ENCODE data around the gene P2RX3. TPM values are rescaled to one million over a fixed set of nuclear protein-coding genes. Genes with fewer than 3 reads are reported as not detected.

The P2RX3 gene
- total RNA-seq, 4 donors from 2014 or later: not detected

DNA sequence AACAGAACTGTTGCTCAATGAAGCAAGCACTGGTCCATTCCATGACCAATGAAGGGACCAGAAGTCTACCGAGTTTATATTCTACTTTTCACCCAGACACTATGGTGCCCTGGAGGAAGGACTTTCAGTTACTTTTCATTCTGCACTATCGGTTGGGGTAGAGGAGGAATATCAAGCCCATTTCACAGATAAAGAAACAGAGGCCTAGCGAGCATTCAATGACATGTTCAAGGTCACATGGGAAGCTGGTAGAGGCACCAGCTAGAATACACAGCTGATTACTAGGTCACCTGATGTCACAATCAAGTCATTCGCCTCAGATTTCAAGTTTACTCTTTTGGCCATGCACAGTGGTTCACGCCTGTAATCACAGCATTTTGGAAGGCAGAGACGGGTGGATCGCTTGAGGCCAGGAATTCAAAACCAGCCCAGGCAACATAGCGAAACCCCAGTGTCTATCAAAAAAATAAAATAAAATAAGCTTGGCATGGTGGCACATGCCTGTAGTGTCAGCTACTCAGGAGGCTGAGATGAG, 69.9 kb downstream of the P2RX3 start:
- intact Hi-C loops (cut with DNase I; ENCODE audit: low total_unique reads) (no loop called here), in situ Hi-C loops (cut with MboI; ENCODE audit: low pct_ligation_motif_present in 1 of 4, low pct_unique_long_range_greater_than_20kb in 1 of 4, low sequenced_read_pairs in 3 of 4) (no loop called here)
- Histone ChIP-seq H3K36me3 (no peaks in the 10 kb centered on the region), H3K4me3 (no peak overlapping the region), H3K9me3 (no peaks in the 10 kb centered on the region), H3K27me3 (no peaks in the 10 kb centered on the region), H3K27ac (no peak overlapping the region), H3K4me1 (peaks cover 0 to 7% (median 0%) of the 10 kb centered on the region in 4 donors)
- DNase-seq: no peak
- TF ChIP-seq POLR2AphosphoS5 (IDR thresholded peaks at IDR 0.05): no peak
- TF ChIP-seq POLR2A (IDR thresholded peaks at IDR 0.05): no peak
- TF ChIP-seq, protein P1, sequence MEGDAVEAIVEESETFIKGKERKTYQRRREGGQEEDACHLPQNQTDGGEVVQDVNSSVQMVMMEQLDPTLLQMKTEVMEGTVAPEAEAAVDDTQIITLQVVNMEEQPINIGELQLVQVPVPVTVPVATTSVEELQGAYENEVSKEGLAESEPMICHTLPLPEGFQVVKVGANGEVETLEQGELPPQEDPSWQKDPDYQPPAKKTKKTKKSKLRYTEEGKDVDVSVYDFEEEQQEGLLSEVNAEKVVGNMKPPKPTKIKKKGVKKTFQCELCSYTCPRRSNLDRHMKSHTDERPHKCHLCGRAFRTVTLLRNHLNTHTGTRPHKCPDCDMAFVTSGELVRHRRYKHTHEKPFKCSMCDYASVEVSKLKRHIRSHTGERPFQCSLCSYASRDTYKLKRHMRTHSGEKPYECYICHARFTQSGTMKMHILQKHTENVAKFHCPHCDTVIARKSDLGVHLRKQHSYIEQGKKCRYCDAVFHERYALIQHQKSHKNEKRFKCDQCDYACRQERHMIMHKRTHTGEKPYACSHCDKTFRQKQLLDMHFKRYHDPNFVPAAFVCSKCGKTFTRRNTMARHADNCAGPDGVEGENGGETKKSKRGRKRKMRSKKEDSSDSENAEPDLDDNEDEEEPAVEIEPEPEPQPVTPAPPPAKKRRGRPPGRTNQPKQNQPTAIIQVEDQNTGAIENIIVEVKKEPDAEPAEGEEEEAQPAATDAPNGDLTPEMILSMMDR (IDR thresholded peaks at IDR 0.05): no peak
- TF ChIP-seq EP300 (IDR thresholded peaks at IDR 0.05; ENCODE audit: low read depth): no peak
- 91 to 92% methylated on average over 7 to 8 of the region's 8 CpGs for WGBS, 2 donors (ENCODE audit: low coverage in 1 of 2)

DNA sequence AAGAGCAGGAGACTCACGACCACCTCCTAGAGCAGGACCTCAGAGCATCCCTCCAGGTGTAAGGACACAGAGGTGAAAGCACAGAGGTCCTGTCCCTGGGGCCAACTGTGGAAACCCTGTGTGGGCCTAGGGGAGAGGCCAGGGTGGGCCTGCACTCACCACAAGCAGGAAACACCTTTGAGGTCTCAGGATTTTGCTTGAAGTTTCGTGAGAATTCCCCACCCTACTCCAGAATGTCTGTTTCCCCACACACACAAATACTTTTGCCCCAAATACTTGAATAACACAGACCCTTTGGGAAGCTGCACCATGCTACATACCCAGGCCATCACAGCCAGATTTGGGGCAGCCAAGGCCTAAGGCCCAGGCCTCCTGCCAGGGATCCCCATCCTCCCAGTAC, 70.6 kb downstream of the P2RX3 start:
- H3K4me3 ChIP-seq: no peak overlapping the region
- H3K36me3 ChIP-seq: no peaks in the 10 kb centered on the region
- intact Hi-C loops (cut with DNase I; ENCODE audit: low total_unique reads): no loop called here
- in situ Hi-C loops (cut with MboI; ENCODE audit: low pct_ligation_motif_present in 1 of 4, low pct_unique_long_range_greater_than_20kb in 1 of 4, low sequenced_read_pairs in 3 of 4): no loop called here
- H3K27me3 ChIP-seq: no peaks in the 10 kb centered on the region
- no peaks in the 10 kb centered on the region for H3K9me3 ChIP-seq
- TF ChIP-seq POLR2A (IDR thresholded peaks at IDR 0.05): no peak
- TF ChIP-seq, protein P1 (IDR thresholded peaks at IDR 0.05): no peak
- no peak for TF ChIP-seq POLR2AphosphoS5 (IDR thresholded peaks at IDR 0.05)
- no peak for DNase-seq
- peaks cover 0 to 7% (median 0%) of the 10 kb centered on the region in 4 donors for H3K4me1 ChIP-seq
- WGBS, 2 donors (ENCODE audit: low coverage in 1 of 2): 61% methylated on average over 2 of the region's 2 CpGs; no CpG with 5 or more reads in 1 of the 2 donors
- H3K27ac ChIP-seq: no peak overlapping the region

- Histone ChIP-seq H3K4me1 (peaks cover 0 to 7% (median 0%) of the 10 kb centered on the region in 4 donors), H3K27me3 (no peaks in the 10 kb centered on the region), H3K36me3 (no peaks in the 10 kb centered on the region), H3K9me3 (no peaks in the 10 kb centered on the region), H3K4me3 (no peak overlapping the region), H3K27ac (no peak overlapping the region)
- no peak for DNase-seq
- WGBS, 2 donors (ENCODE audit: low coverage in 1 of 2): 97 to 100% methylated on average over 1 to 18 of the region's 18 CpGs
- in situ Hi-C loops (cut with MboI; ENCODE audit: low pct_ligation_motif_present in 1 of 4, low pct_unique_long_range_greater_than_20kb in 1 of 4, low sequenced_read_pairs in 3 of 4): no loop called here
- intact Hi-C loops (cut with DNase I; ENCODE audit: low total_unique reads): no loop called here
- TF ChIP-seq EP300 (IDR thresholded peaks at IDR 0.05; ENCODE audit: low read depth): no peak
- TF ChIP-seq POLR2AphosphoS5 (IDR thresholded peaks at IDR 0.05): no peak
- no peak for TF ChIP-seq POLR2A (IDR thresholded peaks at IDR 0.05)
These were observed 71.4 kb downstream of the P2RX3 start for GRCh38 chr11:57409321-57410100.

DNA sequence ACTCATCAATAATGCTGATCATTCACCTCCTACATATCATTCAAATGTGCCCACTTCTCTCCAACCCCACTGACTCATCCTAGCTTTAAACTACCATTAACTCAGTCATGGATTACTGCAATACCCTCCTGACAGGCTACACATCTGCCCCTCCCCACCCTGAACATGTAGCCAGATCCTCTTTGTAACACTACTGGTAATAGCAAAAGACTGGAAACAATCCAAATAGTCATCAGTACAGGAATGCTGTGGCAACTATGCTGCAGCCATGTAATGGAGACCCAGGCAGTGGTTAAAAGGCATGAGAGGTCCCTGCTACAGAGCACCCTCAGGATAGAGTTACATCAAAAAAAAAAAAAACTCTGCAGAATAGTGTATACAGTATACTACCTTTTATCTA, 72.1 kb downstream of the P2RX3 start:
- no peak overlapping the region for H3K27ac ChIP-seq
- no peaks in the 10 kb centered on the region for H3K27me3 ChIP-seq
- no peak for DNase-seq
- H3K9me3 ChIP-seq: no peaks in the 10 kb centered on the region
- intact Hi-C loops (cut with DNase I; ENCODE audit: low total_unique reads): no loop called here
- H3K4me1 ChIP-seq: peaks cover 0 to 7% (median 0%) of the 10 kb centered on the region in 4 donors
- in situ Hi-C loops (cut with MboI; ENCODE audit: low pct_ligation_motif_present in 1 of 4, low pct_unique_long_range_greater_than_20kb in 1 of 4, low sequenced_read_pairs in 3 of 4): no loop called here
- no peak overlapping the region for H3K4me3 ChIP-seq
- no peaks in the 10 kb centered on the region for H3K36me3 ChIP-seq
- TF ChIP-seq EP300 (IDR thresholded peaks at IDR 0.05; ENCODE audit: low read depth): no peak
- TF ChIP-seq POLR2A (IDR thresholded peaks at IDR 0.05): no peak
- TF ChIP-seq, protein P1 (IDR thresholded peaks at IDR 0.05): no peak
- TF ChIP-seq POLR2AphosphoS5 (IDR thresholded peaks at IDR 0.05): no peak

All from transverse colon (tissue), 4 donors.